ENCODE measurements around the gene SLC25A38. TPM values are rescaled to one million over a fixed set of nuclear protein-coding genes. Genes with fewer than 3 reads are reported as not detected.
A peak's percentile ranks its signal among the peaks of the same experiment; 100 is the strongest.
"Not testable (repeated sequence)": the region's sequence is repeated elsewhere in the genome, so short reads cannot be mapped to it uniquely, and the experiment has no call there.

Gene SLC25A38
- polyA plus RNA-seq, 3 donors = 5.7 to 8.9 (median 7.5) TPM

GRCh38 chr3:39413691-39414420, 30.7 kb downstream of the SLC25A38 start:
- Mint-ChIP-seq H3K4me1 (peaks cover 10% of the 10 kb centered on the region), H3K27ac (peak overlapping the region in 4 of 7 donors; percentile 17 to 83 (median 46)), H3K4me3 (no peak overlapping the region), H3K36me3 (peaks cover 51 to 57% of the 10 kb centered on the region in 2 donors), H3K9me3 (peaks cover 0 to 1% (median 0%) of the 10 kb centered on the region in 7 donors), H3K27me3 (ENCODE audit: low read depth in 3 of 3) (peaks cover 4 to 13% (median 8%) of the 10 kb centered on the region in 3 donors)
- peaks cover 27% of the 10 kb centered on the region for H4K20me1 ChIP-seq (ENCODE audit: insufficient read depth, low read length)
- H3K4me1 ChIP-seq (ENCODE audit: control insufficient read depth in 1 of 2, insufficient read depth in 2 of 2, low read length in 2 of 2) = no peaks in the 10 kb centered on the region
- DNase-seq = no peak
- intact Hi-C loops (cut with micrococcal nuclease) = no loop called here
- peaks cover 47 to 62% of the 10 kb centered on the region in 2 donors for H3K36me3 ChIP-seq (replicated peaks in 1 of 2; ENCODE audit: control insufficient read depth in 1 of 2, insufficient read depth in 2 of 2, low read length in 2 of 2)
- no peak overlapping the region for H3K9ac ChIP-seq (ENCODE audit: insufficient read depth, low read length, poor library complexity, severe bottlenecking)
- no peak overlapping the region for H3K27ac ChIP-seq (ENCODE audit: low read depth in 1 of 2, low read length in 2 of 2)
- H3K9me3 ChIP-seq (replicated peaks in 1 of 2; ENCODE audit: control insufficient read depth in 1 of 2, insufficient read depth in 1 of 2, low read length in 2 of 2) = no peaks in the 10 kb centered on the region
- H3K27me3 ChIP-seq (ENCODE audit: control insufficient read depth in 2 of 2, insufficient read depth in 2 of 2, low read length in 2 of 2) = no peaks in the 10 kb centered on the region
- H2AFZ ChIP-seq (ENCODE audit: insufficient read depth, low read depth, low read length, poor library complexity, severe bottlenecking) = no peak overlapping the region
- TF ChIP-seq, protein P1, sequence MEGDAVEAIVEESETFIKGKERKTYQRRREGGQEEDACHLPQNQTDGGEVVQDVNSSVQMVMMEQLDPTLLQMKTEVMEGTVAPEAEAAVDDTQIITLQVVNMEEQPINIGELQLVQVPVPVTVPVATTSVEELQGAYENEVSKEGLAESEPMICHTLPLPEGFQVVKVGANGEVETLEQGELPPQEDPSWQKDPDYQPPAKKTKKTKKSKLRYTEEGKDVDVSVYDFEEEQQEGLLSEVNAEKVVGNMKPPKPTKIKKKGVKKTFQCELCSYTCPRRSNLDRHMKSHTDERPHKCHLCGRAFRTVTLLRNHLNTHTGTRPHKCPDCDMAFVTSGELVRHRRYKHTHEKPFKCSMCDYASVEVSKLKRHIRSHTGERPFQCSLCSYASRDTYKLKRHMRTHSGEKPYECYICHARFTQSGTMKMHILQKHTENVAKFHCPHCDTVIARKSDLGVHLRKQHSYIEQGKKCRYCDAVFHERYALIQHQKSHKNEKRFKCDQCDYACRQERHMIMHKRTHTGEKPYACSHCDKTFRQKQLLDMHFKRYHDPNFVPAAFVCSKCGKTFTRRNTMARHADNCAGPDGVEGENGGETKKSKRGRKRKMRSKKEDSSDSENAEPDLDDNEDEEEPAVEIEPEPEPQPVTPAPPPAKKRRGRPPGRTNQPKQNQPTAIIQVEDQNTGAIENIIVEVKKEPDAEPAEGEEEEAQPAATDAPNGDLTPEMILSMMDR (IDR thresholded peaks at IDR 0.05) = no peak
- no peak overlapping the region for H3K4me3 ChIP-seq (replicated peaks in 1 of 3; ENCODE audit: low read depth in 2 of 3, low read length in 3 of 3)
- no peak overlapping the region for H3K4me2 ChIP-seq (replicated peaks; ENCODE audit: extremely low read depth, low read length, poor library complexity, severe bottlenecking)
- 100% methylated on average over 2 of the region's 6 CpGs for WGBS (ENCODE audit: insufficient coverage)
- H3K79me2 ChIP-seq (ENCODE audit: insufficient read depth, low read length) = peaks cover 16% of the 10 kb centered on the region

DNA sequence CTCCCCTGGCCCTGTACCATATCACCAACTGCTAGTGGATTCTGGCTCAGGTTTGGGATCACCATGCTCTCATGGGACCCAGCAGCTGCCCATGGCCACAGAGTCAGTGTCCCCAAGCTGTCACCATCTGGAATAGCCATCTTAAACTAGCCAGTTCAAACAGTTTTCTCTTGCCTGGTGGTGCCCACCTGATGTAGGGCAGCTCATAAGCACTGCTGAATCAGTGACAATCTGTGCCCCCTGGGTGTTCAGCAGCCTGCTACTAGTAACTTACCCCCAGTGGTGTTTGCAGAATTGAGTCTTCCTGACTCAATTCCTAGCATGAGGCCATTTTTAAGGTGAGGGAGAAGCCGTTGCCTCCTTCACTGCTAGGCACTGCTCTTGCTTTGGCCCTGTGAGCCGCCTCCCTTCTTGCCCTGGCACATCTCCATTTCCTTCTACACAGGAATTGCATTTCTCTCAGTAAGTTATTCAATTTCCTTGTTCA, 31.3 kb downstream of the SLC25A38 start:
- Histone ChIP-seq H3K9ac (ENCODE audit: insufficient read depth, low read length, poor library complexity, severe bottlenecking) (no peak overlapping the region), H3K4me2 (replicated peaks; ENCODE audit: extremely low read depth, low read length, poor library complexity, severe bottlenecking) (no peak overlapping the region), H3K27me3 (ENCODE audit: control insufficient read depth in 2 of 2, insufficient read depth in 2 of 2, low read length in 2 of 2) (no peaks in the 10 kb centered on the region), H3K4me1 (ENCODE audit: control insufficient read depth in 1 of 2, insufficient read depth in 2 of 2, low read length in 2 of 2) (no peaks in the 10 kb centered on the region), H4K20me1 (ENCODE audit: insufficient read depth, low read length) (peaks cover 21% of the 10 kb centered on the region), H3K9me3 (replicated peaks in 1 of 2; ENCODE audit: control insufficient read depth in 1 of 2, insufficient read depth in 1 of 2, low read length in 2 of 2) (no peaks in the 10 kb centered on the region), H2AFZ (ENCODE audit: insufficient read depth, low read depth, low read length, poor library complexity, severe bottlenecking) (no peak overlapping the region), H3K4me3 (replicated peaks in 1 of 3; ENCODE audit: low read depth in 2 of 3, low read length in 3 of 3) (no peak overlapping the region), H3K36me3 (replicated peaks in 1 of 2; ENCODE audit: control insufficient read depth in 1 of 2, insufficient read depth in 2 of 2, low read length in 2 of 2) (peaks cover 43 to 56% of the 10 kb centered on the region in 2 donors), H3K79me2 (ENCODE audit: insufficient read depth, low read length) (peaks cover 10% of the 10 kb centered on the region), H3K27ac (ENCODE audit: low read depth in 1 of 2, low read length in 2 of 2) (no peak overlapping the region)
- H3K27ac Mint-ChIP-seq = peak overlapping the region in 4 of 7 donors; percentile 17 to 66 (median 22)
- H3K4me1 Mint-ChIP-seq = peaks cover 10% of the 10 kb centered on the region
- no peak overlapping the region for H3K4me3 Mint-ChIP-seq
- no peak for DNase-seq
- TF ChIP-seq, protein P1 (IDR thresholded peaks at IDR 0.05) = no peak
- 67% methylated on average over 1 of the region's 2 CpGs for WGBS (ENCODE audit: insufficient coverage)
- intact Hi-C loops (cut with micrococcal nuclease) = no loop called here
- H3K9me3 Mint-ChIP-seq = peaks cover 0 to 1% (median 0%) of the 10 kb centered on the region in 7 donors
- peaks cover 47 to 51% of the 10 kb centered on the region in 2 donors for H3K36me3 Mint-ChIP-seq
- peaks cover 7 to 16% (median 10%) of the 10 kb centered on the region in 3 donors for H3K27me3 Mint-ChIP-seq (ENCODE audit: low read depth in 3 of 3)

DNA sequence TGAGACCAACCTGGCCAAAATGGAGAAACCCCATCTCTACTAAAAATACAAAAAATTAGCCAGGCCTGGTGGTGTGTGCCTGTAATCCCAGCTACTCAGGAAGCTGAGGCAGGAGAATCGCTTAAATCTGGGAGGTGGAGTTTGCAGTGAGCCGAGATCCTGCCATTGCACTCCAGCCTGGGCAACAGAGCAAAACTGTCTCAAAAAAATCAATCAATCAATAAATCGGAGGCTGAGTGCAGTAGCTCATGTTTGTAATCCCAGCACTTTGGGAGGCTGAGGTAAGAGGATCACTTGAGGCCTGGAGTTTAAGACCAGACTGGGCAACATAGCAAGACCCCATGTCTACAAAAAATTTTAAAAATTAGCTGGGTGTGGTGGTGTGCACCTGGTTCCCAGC, 32.1 kb downstream of the SLC25A38 start:
- H3K4me3 ChIP-seq (replicated peaks in 1 of 3; ENCODE audit: low read depth in 2 of 3, low read length in 3 of 3); H3K27ac ChIP-seq (ENCODE audit: low read depth in 1 of 2, low read length in 2 of 2); H3K9me3 ChIP-seq (replicated peaks in 1 of 2; ENCODE audit: control insufficient read depth in 1 of 2, insufficient read depth in 1 of 2, low read length in 2 of 2); H3K4me2 ChIP-seq (replicated peaks; ENCODE audit: extremely low read depth, low read length, poor library complexity, severe bottlenecking); H3K9ac ChIP-seq (ENCODE audit: insufficient read depth, low read length, poor library complexity, severe bottlenecking); H3K9me3 Mint-ChIP-seq; H3K4me1 ChIP-seq (ENCODE audit: control insufficient read depth in 1 of 2, insufficient read depth in 2 of 2, low read length in 2 of 2); H2AFZ ChIP-seq (ENCODE audit: insufficient read depth, low read depth, low read length, poor library complexity, severe bottlenecking); intact Hi-C loops (cut with micrococcal nuclease); H3K79me2 ChIP-seq (ENCODE audit: insufficient read depth, low read length); H3K4me3 Mint-ChIP-seq; H3K27me3 ChIP-seq (ENCODE audit: control insufficient read depth in 2 of 2, insufficient read depth in 2 of 2, low read length in 2 of 2); H3K4me1 Mint-ChIP-seq; DNase-seq: not testable (repeated sequence)
- H4K20me1 ChIP-seq (ENCODE audit: insufficient read depth, low read length) = peaks cover 13% of the 10 kb centered on the region
- peaks cover 7 to 17% (median 10%) of the 10 kb centered on the region in 3 donors for H3K27me3 Mint-ChIP-seq (ENCODE audit: low read depth in 3 of 3)
- 87% methylated on average over 2 of the region's 3 CpGs for WGBS (ENCODE audit: insufficient coverage)
- H3K36me3 Mint-ChIP-seq = peaks cover 40 to 43% of the 10 kb centered on the region in 2 donors
- H3K27ac Mint-ChIP-seq = peak overlapping the region in 1 of 7 donors; percentile 38
- H3K36me3 ChIP-seq (replicated peaks in 1 of 2; ENCODE audit: control insufficient read depth in 1 of 2, insufficient read depth in 2 of 2, low read length in 2 of 2) = peaks cover 35 to 48% of the 10 kb centered on the region in 2 donors
